ENCODE results near the gene ONECUT1.

ONECUT1 gene

GRCh38 chr15:52796753-52797520, 6.8 kb upstream of the ONECUT1 start:
- no peak for DNase-seq

- no peak for DNase-seq
Measured at GRCh38 chr15:52796228-52796521, 6.0 kb upstream of the ONECUT1 start.

GRCh38 chr15:52795464-52796227, 5.5 kb upstream of the ONECUT1 start:
- no peak for DNase-seq

GRCh38 chr15:52794665-52795463, 4.7 kb upstream of the ONECUT1 start:
- DNase-seq = no peak

- no peak for DNase-seq
Measured at GRCh38 chr15:52791776-52792175, 1.6 kb upstream of the ONECUT1 start.

GRCh38 chr15:52790941-52791751, 1.0 kb upstream of the ONECUT1 start:
- DNase-seq = no peak

- DNase-seq = no peak
Measured at GRCh38 chr15:52789601-52790168, 451 bp downstream of the ONECUT1 start.

GRCh38 chr15:52789008-52789600, 1.0 kb downstream of the ONECUT1 start:
- DNase-seq = no peak

GRCh38 chr15:52788099-52788986, 1.8 kb downstream of the ONECUT1 start:
- DNase-seq = no peak

- DNase-seq = no peak
Measured at GRCh38 chr15:52787549-52788098, 2.5 kb downstream of the ONECUT1 start.

- no peak for DNase-seq
Measured at GRCh38 chr15:52787123-52787503, 3.0 kb downstream of the ONECUT1 start.

- no peak for DNase-seq
Measured at GRCh38 chr15:52786436-52787122, 3.6 kb downstream of the ONECUT1 start.

GRCh38 chr15:52785672-52786406, 4.3 kb downstream of the ONECUT1 start:
- DNase-seq = no peak

GRCh38 chr15:52784799-52785671, 5.1 kb downstream of the ONECUT1 start:
- DNase-seq = no peak

- no peak for DNase-seq
Measured at GRCh38 chr15:52783929-52784798, 6.0 kb downstream of the ONECUT1 start.

- no peak for DNase-seq
Measured at GRCh38 chr15:52783191-52783829, 6.8 kb downstream of the ONECUT1 start.

- DNase-seq = no peak
Measured at GRCh38 chr15:52782514-52782913, 7.6 kb downstream of the ONECUT1 start.
